Mesodermal cell (in vitro differentiated cells): ENCODE data around the gene BRF1.

Source experiments
- H3K27ac ChIP-seq: 2 replicates; pipeline ENCODE4 v1.7.0; 2013; ENCODE audit warnings: mild to moderate bottlenecking, low read depth, low read length, moderate library complexity; ENCODE audit not compliant: severe bottlenecking
- H3K36me3 ChIP-seq: 2 replicates; pipeline ENCODE4 v1.7.1; 2013; ENCODE audit warnings: mild to moderate bottlenecking, low read length, moderate library complexity; ENCODE audit not compliant: control insufficient read depth, insufficient read depth
- H3K4me1 ChIP-seq: one replicate; pipeline ENCODE4 v1.7.1; 2013; ENCODE audit warnings: mild to moderate bottlenecking, low read length; ENCODE audit not compliant: insufficient read depth, control insufficient read depth, poor library complexity, severe bottlenecking
- H3K4me3 ChIP-seq: 2 replicates; pipeline ENCODE4 v1.7.0; 2013; ENCODE audit warnings: low read length, control low read depth, mild to moderate bottlenecking; ENCODE audit not compliant: insufficient read depth, poor library complexity, severe bottlenecking; ENCODE audit errors: extremely low read depth
- H3K9me3 ChIP-seq: 2 replicates; pipeline ENCODE4 v1.7.1; 2013; ENCODE audit warnings: mild to moderate bottlenecking, low read length, moderate library complexity; ENCODE audit not compliant: control insufficient read depth
- WGBS, 2 experiments: methylation state at CpG; one replicate each; pipeline ENCODE4 v1.1.5; 2013; ENCODE audit warnings: missing lambda C conversion rate in 2 of 2; ENCODE audit not compliant: insufficient coverage in 2 of 2; 5-methylcytosine and 5-hydroxymethylcytosine counted together

Gene BRF1

GRCh38 chr14:105207460-105207901 is 93.3 kb downstream of the BRF1 start:
- Histone ChIP-seq H3K36me3 (peaks cover 3% of the 10 kb centered on the region), H3K27ac (no peak overlapping the region), H3K9me3 (no peaks in the 10 kb centered on the region), H3K4me3 (no peak overlapping the region), H3K4me1 (no peaks in the 10 kb centered on the region)
- 85 to 87% methylated on average over 12 to 13 of the region's 13 CpGs for WGBS, 2 experiments

GRCh38 chr14:105206873-105207272 is 93.9 kb downstream of the BRF1 start:
- Histone ChIP-seq H3K27ac (no peak overlapping the region), H3K9me3 (no peaks in the 10 kb centered on the region), H3K4me1 (peaks cover 2% of the 10 kb centered on the region), H3K36me3 (peaks cover 3% of the 10 kb centered on the region), H3K4me3 (no peak overlapping the region)
- 88 to 94% methylated on average over 5 of the region's 5 CpGs for WGBS, 2 experiments

GRCh38 chr14:105205673-105206208 is 95.1 kb downstream of the BRF1 start:
- Histone ChIP-seq H3K4me1 (peaks cover 2% of the 10 kb centered on the region), H3K9me3 (no peaks in the 10 kb centered on the region), H3K27ac (no peak overlapping the region), H3K36me3 (peaks cover under 1% of the 10 kb centered on the region), H3K4me3 (no peak overlapping the region)
- WGBS, 2 experiments, result 81 to 89% methylated on average over 12 of the region's 12 CpGs

GRCh38 chr14:105204931-105205672 is 95.7 kb downstream of the BRF1 start:
- H3K4me1 ChIP-seq, result peaks cover 2% of the 10 kb centered on the region
- H3K36me3 ChIP-seq, result no peaks in the 10 kb centered on the region
- no peak overlapping the region for H3K4me3 ChIP-seq
- H3K27ac ChIP-seq, result no peak overlapping the region
- WGBS, 2 experiments, result 79 to 88% methylated on average over 13 to 15 of the region's 21 CpGs
- no peaks in the 10 kb centered on the region for H3K9me3 ChIP-seq

- 87 to 89% methylated on average over 21 to 23 of the region's 24 CpGs for WGBS, 2 experiments
- H3K4me1 ChIP-seq, result peaks cover 4% of the 10 kb centered on the region
- no peak overlapping the region for H3K4me3 ChIP-seq
- no peak overlapping the region for H3K27ac ChIP-seq
- no peaks in the 10 kb centered on the region for H3K9me3 ChIP-seq
- no peaks in the 10 kb centered on the region for H3K36me3 ChIP-seq
Observed at GRCh38 chr14:105204206-105204930, 96.4 kb downstream of the BRF1 start.

- WGBS, 2 experiments, result 91 to 95% methylated on average over 5 to 6 of the region's 6 CpGs
- Histone ChIP-seq H3K4me3 (no peak overlapping the region), H3K36me3 (no peaks in the 10 kb centered on the region), H3K4me1 (peaks cover 10% of the 10 kb centered on the region), H3K9me3 (no peaks in the 10 kb centered on the region), H3K27ac (no peak overlapping the region)
Observed at GRCh38 chr14:105203701-105204100, 97.1 kb downstream of the BRF1 start.

- no peak overlapping the region for H3K27ac ChIP-seq
- H3K4me1 ChIP-seq, result peaks cover 11% of the 10 kb centered on the region
- 6 to 11% methylated on average over 12 to 18 of the region's 18 CpGs for WGBS, 2 experiments
Observed at GRCh38 chr14:105203057-105203531, 97.7 kb downstream of the BRF1 start.

GRCh38 chr14:105201925-105202513 is 98.8 kb downstream of the BRF1 start:
- 85 to 86% methylated on average over 17 to 20 of the region's 20 CpGs for WGBS, 2 experiments

More at GRCh38 chr14:105203057-105203531, 97.7 kb downstream of the BRF1 start:
- no peak overlapping the region for H3K4me3 ChIP-seq
- H3K36me3 ChIP-seq, result no peaks in the 10 kb centered on the region
- H3K9me3 ChIP-seq, result no peaks in the 10 kb centered on the region

GRCh38 chr14:105201156-105201924 is 99.5 kb downstream of the BRF1 start:
- no peak overlapping the region for H3K27ac ChIP-seq

More at GRCh38 chr14:105201925-105202513, 98.8 kb downstream of the BRF1 start:
- H3K4me1 ChIP-seq, result peaks cover 22% of the 10 kb centered on the region
- no peak overlapping the region for H3K4me3 ChIP-seq
- no peaks in the 10 kb centered on the region for H3K9me3 ChIP-seq
- no peak overlapping the region for H3K27ac ChIP-seq
- H3K36me3 ChIP-seq, result no peaks in the 10 kb centered on the region

GRCh38 chr14:105200641-105201040 is 100.2 kb downstream of the BRF1 start:
- Histone ChIP-seq H3K36me3 (no peaks in the 10 kb centered on the region), H3K4me3 (no peak overlapping the region), H3K27ac (no peak overlapping the region), H3K9me3 (no peaks in the 10 kb centered on the region), H3K4me1 (peaks cover 34% of the 10 kb centered on the region)
- WGBS, 2 experiments, result 95 to 97% methylated on average over 11 to 14 of the region's 16 CpGs

More at GRCh38 chr14:105201156-105201924, 99.5 kb downstream of the BRF1 start:
- 80 to 83% methylated on average over 24 to 27 of the region's 28 CpGs for WGBS, 2 experiments
- H3K4me1 ChIP-seq, result peaks cover 28% of the 10 kb centered on the region
- H3K9me3 ChIP-seq, result no peaks in the 10 kb centered on the region
- no peak overlapping the region for H3K4me3 ChIP-seq
- H3K36me3 ChIP-seq, result no peaks in the 10 kb centered on the region
